Gastrocnemius medialis (tissue), 4 donors: ENCODE results near the gene AIFM1.

Experiments used
- POLR2A ChIP-seq, 2 donors: fragments of 450-650 bp; IDR thresholded peaks; one replicate each; pipeline ENCODE4 v1.6.1; 2017; ENCODE audit warnings: antibody characterized with exemption in 2 of 2, mild to moderate bottlenecking in 2 of 2, moderate library complexity in 2 of 2
- TF ChIP-seq, protein P1 (sequence below), 5 experiments: fragments of 450-650 bp in 3 of 5; fragments of 200-600 bp in 2 of 5; sonication (generic) in 2 of 5; IDR thresholded peaks in 4 of 5; conservative IDR thresholded peaks in 1 of 5; 1 replicate in 4 of 5; 2 replicates in 1 of 5; pipeline ENCODE4 v1.5.1; 2016 to 2019; ENCODE audit warnings: antibody characterized with exemption in 5 of 5, mild to moderate bottlenecking in 3 of 5, moderate library complexity in 3 of 5

DNA sequence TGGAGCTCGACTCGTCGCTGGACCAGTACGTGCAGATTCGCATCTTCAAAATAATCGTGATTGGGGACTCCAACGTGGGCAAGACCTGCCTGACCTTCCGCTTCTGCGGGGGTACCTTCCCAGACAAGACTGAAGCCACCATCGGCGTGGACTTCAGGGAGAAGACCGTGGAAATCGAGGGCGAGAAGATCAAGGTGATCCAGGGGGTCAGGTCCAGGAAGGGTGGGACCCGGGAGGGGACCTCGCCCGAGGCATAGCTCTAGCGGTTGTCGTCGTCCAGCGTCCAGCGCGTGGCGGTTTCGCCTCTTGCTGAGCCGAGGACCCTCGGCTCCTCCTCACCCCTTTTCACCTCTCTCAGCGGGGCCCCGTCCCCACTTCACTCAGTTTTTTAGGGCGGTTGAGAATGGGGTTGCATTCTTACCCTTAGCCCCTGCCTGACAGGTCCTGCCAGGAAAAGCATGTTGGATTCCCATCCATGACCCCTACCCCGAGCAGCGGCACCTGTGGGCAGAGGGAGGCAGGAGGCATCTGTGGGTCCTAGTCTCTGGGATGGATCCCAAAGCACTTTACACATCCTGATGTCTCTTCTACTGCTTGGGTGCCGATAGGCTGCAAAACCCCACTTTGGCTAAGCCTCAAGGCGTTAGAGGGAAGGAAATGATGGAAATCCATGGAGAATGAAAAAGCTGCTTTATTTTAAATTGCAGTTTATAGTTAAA lies 6.6 kb upstream of the AIFM1 start:
- TF ChIP-seq, protein P1, sequence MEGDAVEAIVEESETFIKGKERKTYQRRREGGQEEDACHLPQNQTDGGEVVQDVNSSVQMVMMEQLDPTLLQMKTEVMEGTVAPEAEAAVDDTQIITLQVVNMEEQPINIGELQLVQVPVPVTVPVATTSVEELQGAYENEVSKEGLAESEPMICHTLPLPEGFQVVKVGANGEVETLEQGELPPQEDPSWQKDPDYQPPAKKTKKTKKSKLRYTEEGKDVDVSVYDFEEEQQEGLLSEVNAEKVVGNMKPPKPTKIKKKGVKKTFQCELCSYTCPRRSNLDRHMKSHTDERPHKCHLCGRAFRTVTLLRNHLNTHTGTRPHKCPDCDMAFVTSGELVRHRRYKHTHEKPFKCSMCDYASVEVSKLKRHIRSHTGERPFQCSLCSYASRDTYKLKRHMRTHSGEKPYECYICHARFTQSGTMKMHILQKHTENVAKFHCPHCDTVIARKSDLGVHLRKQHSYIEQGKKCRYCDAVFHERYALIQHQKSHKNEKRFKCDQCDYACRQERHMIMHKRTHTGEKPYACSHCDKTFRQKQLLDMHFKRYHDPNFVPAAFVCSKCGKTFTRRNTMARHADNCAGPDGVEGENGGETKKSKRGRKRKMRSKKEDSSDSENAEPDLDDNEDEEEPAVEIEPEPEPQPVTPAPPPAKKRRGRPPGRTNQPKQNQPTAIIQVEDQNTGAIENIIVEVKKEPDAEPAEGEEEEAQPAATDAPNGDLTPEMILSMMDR (IDR thresholded peaks at IDR 0.05 in 4 of 5, conservative IDR thresholded peaks at IDR 0.05 in 1 of 5), result no peak
- no peak for TF ChIP-seq POLR2A (IDR thresholded peaks at IDR 0.05)
